WTC11 (cell line): ENCODE measurements around the gene ARHGAP4. TPM values are rescaled to one million over a fixed set of nuclear protein-coding genes. Genes with fewer than 3 reads are reported as not detected.
A peak's percentile ranks its signal among the peaks of the same experiment; 100 is the strongest.

ENCODE experiments used
- ATAC-seq: fragments of 200-7000 bp; cut with Tn5 transposase; 2 replicates; pipeline ENCODE4 v1.10.0; 2021; ENCODE audit warnings: mild to moderate bottlenecking, moderate library complexity
- CTCF ChIA-PET: fragments of 300-600 bp; sonication (Branson Sonifier 250); formaldehyde crosslinking; loops from one replicate; lab custom pipeline; 2021; ENCODE audit warnings: antibody characterized with exemption; lab: Charles Lee
- POLR2A ChIA-PET: fragments of 350-600 bp; sonication (Branson Sonifier 250); formaldehyde crosslinking; loops from one replicate; lab custom pipeline; 2021; ENCODE audit warnings: antibody characterized with exemption; lab: Charles Lee
- DNase-seq: peaks from one replicate; pipeline ENCODE4 v3.0.0; 2021; ENCODE audit warnings: low spot score
- H3K27ac Mint-ChIP-seq: 2 replicates; pipeline ENCODE4 v1.8.0; 2021; ENCODE audit warnings: mixed read lengths
- H3K27me3 Mint-ChIP-seq: 2 replicates; pipeline ENCODE4 v1.8.0; 2021; ENCODE audit warnings: low read depth, mild to moderate bottlenecking, moderate library complexity, mixed read lengths
- H3K36me3 Mint-ChIP-seq: 2 replicates; pipeline ENCODE4 v1.8.0; 2021; ENCODE audit warnings: mixed read lengths
- H3K4me1 Mint-ChIP-seq: 2 replicates; pipeline ENCODE4 v1.8.0; 2022; ENCODE audit warnings: mixed read lengths
- H3K4me3 Mint-ChIP-seq: 2 replicates; pipeline ENCODE4 v1.8.0; 2021; ENCODE audit warnings: mild to moderate bottlenecking, moderate library complexity, mixed read lengths
- H3K9me3 Mint-ChIP-seq: 2 replicates; pipeline ENCODE4 v1.8.0; 2021; ENCODE audit warnings: mixed read lengths
- EMX1 ChIP-seq: fragments of 250-450 bp; sonication (Bioruptor Pico); IDR thresholded peaks from 2 replicates; pipeline ENCODE4 v1.8.0; 2021; ENCODE audit warnings: mild to moderate bottlenecking
- ESRRA ChIP-seq: sonication (generic); formaldehyde crosslinking; IDR thresholded peaks from 2 replicates; pipeline ENCODE4 v1.8.1; 2022; ENCODE audit warnings: mild to moderate bottlenecking, missing genetic modification reagents, borderline replicate concordance
- ETV6 ChIP-seq: sonication (generic); formaldehyde crosslinking; IDR thresholded peaks from 2 replicates; pipeline ENCODE4 v1.8.1; 2022; ENCODE audit warnings: mild to moderate bottlenecking, missing genetic modification reagents
- GTF2I ChIP-seq: fragments of 250-450 bp; sonication (Bioruptor Pico); conservative IDR thresholded peaks from 2 replicates; pipeline ENCODE4 v1.4.0; 2021; ENCODE audit warnings: mild to moderate bottlenecking
- SOX15 ChIP-seq: fragments of 250-450 bp; sonication (Bioruptor Pico); IDR thresholded peaks from 2 replicates; pipeline ENCODE4 v1.9.0; 2021; ENCODE audit warnings: mild to moderate bottlenecking
- SP1 ChIP-seq: sonication (generic); formaldehyde crosslinking; conservative IDR thresholded peaks from 2 replicates; pipeline ENCODE4 v1.8.1; 2022; ENCODE audit warnings: missing genetic modification reagents
- TP53 ChIP-seq: sonication (generic); formaldehyde crosslinking; IDR thresholded peaks from 2 replicates; pipeline ENCODE4 v1.8.1; 2023; ENCODE audit warnings: mild to moderate bottlenecking, missing genetic modification reagents
- ZNF121 ChIP-seq: sonication (generic); formaldehyde crosslinking; IDR thresholded peaks from 2 replicates; pipeline ENCODE4 v1.8.0; 2023; ENCODE audit warnings: missing genetic modification reagents
- ZNF138 ChIP-seq: sonication (generic); formaldehyde crosslinking; conservative IDR thresholded peaks from 2 replicates; pipeline ENCODE4 v1.8.1; 2022; ENCODE audit warnings: mild to moderate bottlenecking, moderate library complexity, missing genetic modification reagents
- ZNF317 ChIP-seq: sonication (generic); formaldehyde crosslinking; IDR thresholded peaks from 2 replicates; pipeline ENCODE4 v1.8.1; 2023; ENCODE audit warnings: low read depth, mild to moderate bottlenecking, moderate library complexity, missing genetic modification reagents, borderline replicate concordance
- total RNA-seq: library from RNA; stranded (reverse); gene quantifications from 3 replicates; pipeline ENCODE4 v1.2.3, GENCODE V29; 2021
- TF ChIP-seq, protein P1 (sequence below): fragments of 250-450 bp; sonication (Bioruptor Pico); conservative IDR thresholded peaks from 2 replicates; pipeline ENCODE4 v1.9.0; 2021; ENCODE audit warnings: mild to moderate bottlenecking
- TF ChIP-seq, protein P2 (sequence below): sonication (generic); formaldehyde crosslinking; conservative IDR thresholded peaks from 2 replicates; pipeline ENCODE4 v1.8.1; 2023; ENCODE audit warnings: mild to moderate bottlenecking, low read depth, missing genetic modification reagents, moderate library complexity
- TF ChIP-seq, protein P3 (sequence below): sonication (generic); formaldehyde crosslinking; IDR thresholded peaks from 2 replicates; pipeline ENCODE4 v1.8.0; 2023; ENCODE audit warnings: missing genetic modification reagents
- TF ChIP-seq, protein P4 (sequence below): sonication (generic); formaldehyde crosslinking; IDR thresholded peaks from 2 replicates; pipeline ENCODE4 v1.8.1; 2022; ENCODE audit warnings: low read depth, mild to moderate bottlenecking, moderate library complexity, missing genetic modification reagents, borderline replicate concordance
- TF ChIP-seq, protein P5 (sequence below): sonication (generic); formaldehyde crosslinking; IDR thresholded peaks from 2 replicates; pipeline ENCODE4 v1.8.0; 2023; ENCODE audit warnings: mild to moderate bottlenecking, missing genetic modification reagents
- TF ChIP-seq, protein P6 (sequence below): fragments of 250-450 bp; sonication (Bioruptor Pico); IDR thresholded peaks from 2 replicates; pipeline ENCODE4 v1.9.0; 2021; ENCODE audit warnings: mild to moderate bottlenecking, borderline replicate concordance
- TF ChIP-seq, protein P7 (sequence below): sonication (generic); formaldehyde crosslinking; IDR thresholded peaks from 2 replicates; pipeline ENCODE4 v1.8.0; 2022; ENCODE audit warnings: mild to moderate bottlenecking, missing genetic modification reagents

ARHGAP4 gene
- total RNA-seq, 1 experiment from 2014 or later = 52.1 TPM

DNA sequence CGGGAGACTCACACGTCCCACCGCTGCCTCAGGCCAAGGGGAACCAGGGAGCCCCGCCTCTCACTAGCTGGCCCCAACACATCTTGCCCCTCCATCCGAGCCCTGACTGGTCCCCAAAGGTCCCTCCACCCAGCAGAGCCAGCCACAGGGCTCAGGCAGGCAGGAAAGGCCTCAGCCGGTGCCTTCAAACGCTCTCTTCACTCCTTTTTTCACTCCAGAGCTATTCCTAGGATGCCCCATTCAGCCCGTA, 1.5 kb upstream of the ARHGAP4 start (continued):
- TF ChIP-seq, protein P1, sequence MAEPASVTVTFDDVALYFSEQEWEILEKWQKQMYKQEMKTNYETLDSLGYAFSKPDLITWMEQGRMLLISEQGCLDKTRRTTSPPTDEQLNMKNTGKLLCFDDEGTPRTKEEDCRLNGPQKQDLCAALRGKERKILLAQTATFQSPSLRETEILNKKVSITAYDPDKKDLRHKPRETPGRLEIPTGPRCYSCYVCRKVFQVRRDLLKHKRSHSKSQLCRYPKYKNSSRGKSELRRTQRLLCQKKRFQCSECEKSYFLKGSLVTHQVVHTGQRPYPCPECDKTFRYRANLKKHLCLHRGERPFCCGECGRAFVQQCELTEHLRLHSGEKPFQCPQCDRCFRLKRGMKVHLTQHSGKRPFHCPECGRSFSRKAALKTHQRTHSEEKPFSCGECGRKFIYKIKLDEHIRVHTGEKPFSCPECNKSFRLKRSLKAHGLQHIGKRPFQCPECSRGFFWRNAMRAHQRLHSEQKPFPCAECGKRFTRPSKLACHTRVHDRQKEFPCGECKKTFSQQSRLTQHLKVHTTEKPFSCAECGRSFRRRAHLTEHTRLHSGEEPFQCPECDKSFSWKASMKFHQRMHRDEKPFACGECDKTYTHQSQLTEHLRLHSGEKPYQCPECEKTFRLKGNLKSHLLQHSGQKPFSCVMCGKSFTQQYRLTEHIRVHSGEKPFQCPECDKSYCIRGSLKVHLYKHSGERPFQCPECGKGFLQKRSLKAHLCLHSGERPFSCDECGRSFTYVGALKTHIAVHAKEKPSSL (CRISPR knock-in tag) = no peak
- no peak for TF ChIP-seq ZNF121
- TF ChIP-seq, protein P2, sequence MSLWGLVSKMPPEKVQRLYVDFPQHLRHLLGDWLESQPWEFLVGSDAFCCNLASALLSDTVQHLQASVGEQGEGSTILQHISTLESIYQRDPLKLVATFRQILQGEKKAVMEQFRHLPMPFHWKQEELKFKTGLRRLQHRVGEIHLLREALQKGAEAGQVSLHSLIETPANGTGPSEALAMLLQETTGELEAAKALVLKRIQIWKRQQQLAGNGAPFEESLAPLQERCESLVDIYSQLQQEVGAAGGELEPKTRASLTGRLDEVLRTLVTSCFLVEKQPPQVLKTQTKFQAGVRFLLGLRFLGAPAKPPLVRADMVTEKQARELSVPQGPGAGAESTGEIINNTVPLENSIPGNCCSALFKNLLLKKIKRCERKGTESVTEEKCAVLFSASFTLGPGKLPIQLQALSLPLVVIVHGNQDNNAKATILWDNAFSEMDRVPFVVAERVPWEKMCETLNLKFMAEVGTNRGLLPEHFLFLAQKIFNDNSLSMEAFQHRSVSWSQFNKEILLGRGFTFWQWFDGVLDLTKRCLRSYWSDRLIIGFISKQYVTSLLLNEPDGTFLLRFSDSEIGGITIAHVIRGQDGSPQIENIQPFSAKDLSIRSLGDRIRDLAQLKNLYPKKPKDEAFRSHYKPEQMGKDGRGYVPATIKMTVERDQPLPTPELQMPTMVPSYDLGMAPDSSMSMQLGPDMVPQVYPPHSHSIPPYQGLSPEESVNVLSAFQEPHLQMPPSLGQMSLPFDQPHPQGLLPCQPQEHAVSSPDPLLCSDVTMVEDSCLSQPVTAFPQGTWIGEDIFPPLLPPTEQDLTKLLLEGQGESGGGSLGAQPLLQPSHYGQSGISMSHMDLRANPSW (CRISPR knock-in tag) = no peak
- TF ChIP-seq, protein P3, sequence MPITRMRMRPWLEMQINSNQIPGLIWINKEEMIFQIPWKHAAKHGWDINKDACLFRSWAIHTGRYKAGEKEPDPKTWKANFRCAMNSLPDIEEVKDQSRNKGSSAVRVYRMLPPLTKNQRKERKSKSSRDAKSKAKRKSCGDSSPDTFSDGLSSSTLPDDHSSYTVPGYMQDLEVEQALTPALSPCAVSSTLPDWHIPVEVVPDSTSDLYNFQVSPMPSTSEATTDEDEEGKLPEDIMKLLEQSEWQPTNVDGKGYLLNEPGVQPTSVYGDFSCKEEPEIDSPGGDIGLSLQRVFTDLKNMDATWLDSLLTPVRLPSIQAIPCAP (CRISPR knock-in tag) = no peak

DNA sequence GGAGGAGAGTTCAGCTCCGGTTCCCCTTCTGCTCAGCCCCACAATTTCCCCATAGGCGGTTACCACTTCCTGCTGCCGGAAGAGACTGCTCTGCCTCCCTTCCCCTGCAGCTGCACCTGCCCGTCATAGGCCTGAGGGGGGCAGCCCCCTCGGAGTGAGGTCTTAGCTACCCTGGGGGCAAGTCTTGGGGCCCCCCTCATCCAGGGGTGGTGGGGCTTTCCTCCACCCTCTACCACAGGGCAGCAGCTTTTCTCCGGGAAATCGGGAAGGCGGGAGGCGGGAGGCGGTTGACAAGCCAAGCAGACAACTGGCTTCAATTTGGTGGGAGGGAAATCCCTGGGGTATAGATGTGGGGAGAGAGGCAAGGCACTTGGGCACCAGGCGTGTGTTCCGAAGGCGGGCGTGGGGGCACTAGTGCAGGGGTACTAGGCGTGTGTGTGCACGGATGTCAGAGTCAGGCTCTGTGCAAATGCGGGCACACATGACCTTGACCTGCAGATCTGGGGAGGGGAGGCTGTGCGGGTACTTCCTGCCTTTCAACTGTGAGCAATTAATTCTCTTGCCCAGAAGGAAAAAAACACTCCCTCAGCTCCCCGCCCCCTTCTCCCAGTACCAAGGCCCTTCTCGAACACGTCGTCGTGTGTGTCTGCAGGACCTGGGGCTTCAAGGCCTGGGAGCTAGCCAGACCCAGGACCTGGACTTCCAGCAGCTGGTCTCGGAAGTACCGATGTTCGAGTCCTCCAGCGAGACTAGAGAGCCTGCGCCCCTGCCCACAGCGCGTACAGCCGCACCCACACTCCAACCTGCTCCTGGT, 1.0 kb upstream of the ARHGAP4 start:
- CTCF ChIA-PET = interaction anchor here (1.2 to 6.9 kb wide), 5 partner anchors 8 to 48 kb away, joined by 5 to 116 read pairs (median 6); partner anchors contain the start of genes NAA10 and RENBP
- Mint-ChIP-seq H3K36me3 (peaks cover 6% of the 10 kb centered on the region), H3K27ac (peak overlapping the region; percentile 78), H3K4me3 (peak overlapping the region; percentile 79)
- TF ChIP-seq ESRRA (no peak), ZNF121 (no peak), ETV6 (CRISPR knock-in tag) (no peak), ZNF317 (CRISPR knock-in tag) (no peak)
- TF ChIP-seq, protein P4, sequence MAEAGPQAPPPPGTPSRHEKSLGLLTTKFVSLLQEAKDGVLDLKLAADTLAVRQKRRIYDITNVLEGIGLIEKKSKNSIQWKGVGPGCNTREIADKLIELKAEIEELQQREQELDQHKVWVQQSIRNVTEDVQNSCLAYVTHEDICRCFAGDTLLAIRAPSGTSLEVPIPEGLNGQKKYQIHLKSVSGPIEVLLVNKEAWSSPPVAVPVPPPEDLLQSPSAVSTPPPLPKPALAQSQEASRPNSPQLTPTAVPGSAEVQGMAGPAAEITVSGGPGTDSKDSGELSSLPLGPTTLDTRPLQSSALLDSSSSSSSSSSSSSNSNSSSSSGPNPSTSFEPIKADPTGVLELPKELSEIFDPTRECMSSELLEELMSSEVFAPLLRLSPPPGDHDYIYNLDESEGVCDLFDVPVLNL = no peak
- TF ChIP-seq, protein P3 (CRISPR knock-in tag) = no peak
- TF ChIP-seq, protein P5, sequence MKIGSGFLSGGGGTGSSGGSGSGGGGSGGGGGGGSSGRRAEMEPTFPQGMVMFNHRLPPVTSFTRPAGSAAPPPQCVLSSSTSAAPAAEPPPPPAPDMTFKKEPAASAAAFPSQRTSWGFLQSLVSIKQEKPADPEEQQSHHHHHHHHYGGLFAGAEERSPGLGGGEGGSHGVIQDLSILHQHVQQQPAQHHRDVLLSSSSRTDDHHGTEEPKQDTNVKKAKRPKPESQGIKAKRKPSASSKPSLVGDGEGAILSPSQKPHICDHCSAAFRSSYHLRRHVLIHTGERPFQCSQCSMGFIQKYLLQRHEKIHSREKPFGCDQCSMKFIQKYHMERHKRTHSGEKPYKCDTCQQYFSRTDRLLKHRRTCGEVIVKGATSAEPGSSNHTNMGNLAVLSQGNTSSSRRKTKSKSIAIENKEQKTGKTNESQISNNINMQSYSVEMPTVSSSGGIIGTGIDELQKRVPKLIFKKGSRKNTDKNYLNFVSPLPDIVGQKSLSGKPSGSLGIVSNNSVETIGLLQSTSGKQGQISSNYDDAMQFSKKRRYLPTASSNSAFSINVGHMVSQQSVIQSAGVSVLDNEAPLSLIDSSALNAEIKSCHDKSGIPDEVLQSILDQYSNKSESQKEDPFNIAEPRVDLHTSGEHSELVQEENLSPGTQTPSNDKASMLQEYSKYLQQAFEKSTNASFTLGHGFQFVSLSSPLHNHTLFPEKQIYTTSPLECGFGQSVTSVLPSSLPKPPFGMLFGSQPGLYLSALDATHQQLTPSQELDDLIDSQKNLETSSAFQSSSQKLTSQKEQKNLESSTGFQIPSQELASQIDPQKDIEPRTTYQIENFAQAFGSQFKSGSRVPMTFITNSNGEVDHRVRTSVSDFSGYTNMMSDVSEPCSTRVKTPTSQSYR (CRISPR knock-in tag) = no peak
- TF ChIP-seq, all 79 proteins: peak for 0
- H3K27me3 Mint-ChIP-seq = no peaks in the 10 kb centered on the region
- POLR2A ChIA-PET = interaction anchor here (0.8 to 2.0 kb wide), 8 partner anchors 8 to 200 kb away, joined by 3 to 8 read pairs (median 5); partner anchors contain the start of gene RENBP
- peaks cover 28% of the 10 kb centered on the region for H3K4me1 Mint-ChIP-seq
- H3K9me3 Mint-ChIP-seq = no peaks in the 10 kb centered on the region
- ATAC-seq (no peak), DNase-seq (peak; percentile 43)

DNA sequence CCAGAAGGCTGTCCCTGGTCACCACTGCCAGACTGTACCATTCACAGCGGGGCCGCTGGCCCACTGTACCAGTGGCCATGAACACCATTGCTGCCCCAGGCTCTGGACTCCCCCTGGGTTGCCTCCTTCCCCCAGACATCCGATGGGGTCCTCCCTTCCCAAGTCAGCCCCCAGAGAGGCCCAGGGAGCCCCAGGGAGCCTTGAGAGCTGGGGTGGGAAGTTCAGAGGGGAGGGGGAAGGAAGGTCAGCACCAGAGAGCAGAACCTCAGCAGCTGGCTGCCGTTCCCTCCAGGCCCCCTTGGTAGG, 441 bp upstream of the ARHGAP4 start:
- DNase-seq (no peak), ATAC-seq (no peak)
- POLR2A ChIA-PET = interaction anchor here (0.8 to 1.7 kb wide), 7 partner anchors 9 to 200 kb away, joined by 3 to 8 read pairs (median 4); no protein-coding TSS in a partner anchor
- Mint-ChIP-seq H3K4me1 (peaks cover 28% of the 10 kb centered on the region), H3K9me3 (no peaks in the 10 kb centered on the region), H3K4me3 (peak overlapping the region; percentile 79), H3K27me3 (no peaks in the 10 kb centered on the region), H3K27ac (0 out of 2 replicates have a peak overlapping the region, but pooled peaks have one; percentile 45), H3K36me3 (peaks cover 2% of the 10 kb centered on the region)
- CTCF ChIA-PET = interaction anchor here (1.1 to 6.9 kb wide), 7 partner anchors 9 to 200 kb away, joined by 3 to 116 read pairs (median 6); partner anchors contain the start of genes NAA10 and RENBP
- no peak for TF ChIP-seq GTF2I
- no peak for TF ChIP-seq TP53 (CRISPR knock-in tag)
- no peak for TF ChIP-seq SP1
- no peak for TF ChIP-seq SOX15 (CRISPR knock-in tag)
- TF ChIP-seq, protein P6, sequence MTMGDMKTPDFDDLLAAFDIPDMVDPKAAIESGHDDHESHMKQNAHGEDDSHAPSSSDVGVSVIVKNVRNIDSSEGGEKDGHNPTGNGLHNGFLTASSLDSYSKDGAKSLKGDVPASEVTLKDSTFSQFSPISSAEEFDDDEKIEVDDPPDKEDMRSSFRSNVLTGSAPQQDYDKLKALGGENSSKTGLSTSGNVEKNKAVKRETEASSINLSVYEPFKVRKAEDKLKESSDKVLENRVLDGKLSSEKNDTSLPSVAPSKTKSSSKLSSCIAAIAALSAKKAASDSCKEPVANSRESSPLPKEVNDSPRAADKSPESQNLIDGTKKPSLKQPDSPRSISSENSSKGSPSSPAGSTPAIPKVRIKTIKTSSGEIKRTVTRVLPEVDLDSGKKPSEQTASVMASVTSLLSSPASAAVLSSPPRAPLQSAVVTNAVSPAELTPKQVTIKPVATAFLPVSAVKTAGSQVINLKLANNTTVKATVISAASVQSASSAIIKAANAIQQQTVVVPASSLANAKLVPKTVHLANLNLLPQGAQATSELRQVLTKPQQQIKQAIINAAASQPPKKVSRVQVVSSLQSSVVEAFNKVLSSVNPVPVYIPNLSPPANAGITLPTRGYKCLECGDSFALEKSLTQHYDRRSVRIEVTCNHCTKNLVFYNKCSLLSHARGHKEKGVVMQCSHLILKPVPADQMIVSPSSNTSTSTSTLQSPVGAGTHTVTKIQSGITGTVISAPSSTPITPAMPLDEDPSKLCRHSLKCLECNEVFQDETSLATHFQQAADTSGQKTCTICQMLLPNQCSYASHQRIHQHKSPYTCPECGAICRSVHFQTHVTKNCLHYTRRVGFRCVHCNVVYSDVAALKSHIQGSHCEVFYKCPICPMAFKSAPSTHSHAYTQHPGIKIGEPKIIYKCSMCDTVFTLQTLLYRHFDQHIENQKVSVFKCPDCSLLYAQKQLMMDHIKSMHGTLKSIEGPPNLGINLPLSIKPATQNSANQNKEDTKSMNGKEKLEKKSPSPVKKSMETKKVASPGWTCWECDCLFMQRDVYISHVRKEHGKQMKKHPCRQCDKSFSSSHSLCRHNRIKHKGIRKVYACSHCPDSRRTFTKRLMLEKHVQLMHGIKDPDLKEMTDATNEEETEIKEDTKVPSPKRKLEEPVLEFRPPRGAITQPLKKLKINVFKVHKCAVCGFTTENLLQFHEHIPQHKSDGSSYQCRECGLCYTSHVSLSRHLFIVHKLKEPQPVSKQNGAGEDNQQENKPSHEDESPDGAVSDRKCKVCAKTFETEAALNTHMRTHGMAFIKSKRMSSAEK (CRISPR knock-in tag) = no peak
- TF ChIP-seq EMX1 (CRISPR knock-in tag) = no peak
- no peak for TF ChIP-seq ZNF138 (CRISPR knock-in tag)
- TF ChIP-seq, protein P7, sequence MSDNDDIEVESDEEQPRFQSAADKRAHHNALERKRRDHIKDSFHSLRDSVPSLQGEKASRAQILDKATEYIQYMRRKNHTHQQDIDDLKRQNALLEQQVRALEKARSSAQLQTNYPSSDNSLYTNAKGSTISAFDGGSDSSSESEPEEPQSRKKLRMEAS (CRISPR knock-in tag) = no peak
